Neural progenitor cell (in vitro differentiated cells): Measurements from ENCODE around the gene MVB12B. TPM values are rescaled to one million over a fixed set of nuclear protein-coding genes. Genes with fewer than 3 reads are reported as not detected.
A peak's percentile ranks its signal among the peaks of the same experiment; 100 is the strongest.

Source experiments
- DNase-seq: peaks from one replicate; pipeline ENCODE4 v3.0.0-alpha.2; 2016; ENCODE audit warnings: low spot score
- H2AFZ ChIP-seq: fragments of 200-600 bp; sonication (generic); replicated peaks from 2 replicates; pipeline ENCODE4 v1.6.1; 2016; ENCODE audit warnings: antibody characterized with exemption
- H3F3A ChIP-seq: fragments of 200-600 bp; sonication (generic); 2 replicates; pipeline ENCODE4 v1.6.1; 2016; ENCODE audit warnings: antibody characterized with exemption, low read depth
- H3K27ac ChIP-seq: fragments of 200-600 bp; sonication (generic); 2 replicates; pipeline ENCODE4 v1.5.1; 2016; ENCODE audit warnings: mild to moderate bottlenecking
- H3K27me3 ChIP-seq: fragments of 200-600 bp; sonication (generic); 2 replicates; pipeline ENCODE4 v1.6.1; 2016; ENCODE audit warnings: mild to moderate bottlenecking, moderate library complexity
- H3K36me3 ChIP-seq: fragments of 200-600 bp; sonication (generic); 2 replicates; pipeline ENCODE4 v1.5.1; 2016
- H3K4me1 ChIP-seq: fragments of 200-600 bp; sonication (generic); 2 replicates; pipeline ENCODE4 v1.6.1; 2016; ENCODE audit warnings: mixed run types
- H3K4me2 ChIP-seq: fragments of 200-600 bp; sonication (generic); 2 replicates; pipeline ENCODE4 v1.6.1; 2016
- H3K4me3 ChIP-seq: fragments of 200-600 bp; sonication (generic); 2 replicates; pipeline ENCODE4 v1.5.1; 2016
- H3K79me2 ChIP-seq: fragments of 200-600 bp; sonication (generic); 2 replicates; pipeline ENCODE4 v1.6.1; 2016; ENCODE audit warnings: low read depth
- H3K9ac ChIP-seq: fragments of 200-600 bp; sonication (generic); 2 replicates; pipeline ENCODE4 v1.6.1; 2016
- H3K9me3 ChIP-seq: fragments of 200-600 bp; sonication (generic); 2 replicates; pipeline ENCODE4 v1.5.1; 2016; ENCODE audit warnings: low read depth
- H4K20me1 ChIP-seq: fragments of 200-600 bp; sonication (generic); 2 replicates; pipeline ENCODE4 v1.6.1; 2016; ENCODE audit warnings: low read depth
- H3K27ac Mint-ChIP-seq: 3 replicates; pipeline ENCODE4 v1.8.0; 2021; ENCODE audit warnings: mixed read lengths
- H3K27me3 Mint-ChIP-seq: 2 replicates; pipeline ENCODE4 v1.8.0; 2022; ENCODE audit warnings: low read depth, mild to moderate bottlenecking, inconsistent platforms, moderate library complexity, mixed read lengths; ENCODE audit not compliant: insufficient read depth
- H3K36me3 Mint-ChIP-seq: 3 replicates; pipeline ENCODE4 v1.8.0; 2021; ENCODE audit warnings: mixed read lengths
- H3K4me1 Mint-ChIP-seq: 3 replicates; pipeline ENCODE4 v1.8.0; 2021; ENCODE audit warnings: mixed read lengths
- H3K4me3 Mint-ChIP-seq: 3 replicates; pipeline ENCODE4 v1.8.0; 2021; ENCODE audit warnings: mild to moderate bottlenecking, moderate library complexity, mixed read lengths
- H3K9me3 Mint-ChIP-seq: 3 replicates; pipeline ENCODE4 v1.8.0; 2020; ENCODE audit warnings: mixed read lengths
- EZH2 ChIP-seq: fragments of 200-600 bp; sonication (generic); IDR thresholded peaks from 2 replicates; pipeline ENCODE4 v1.6.1; 2017; ENCODE audit warnings: antibody characterized with exemption, mild to moderate bottlenecking, moderate library complexity
- EZH2phosphoT487 ChIP-seq: fragments of 200-600 bp; sonication (generic); IDR thresholded peaks from 2 replicates; pipeline ENCODE4 v1.6.1; 2017; ENCODE audit warnings: antibody characterized with exemption
- total RNA-seq: library from RNA; depleted of rRNA; stranded (reverse); fragments of >200 nt; gene quantifications from 2 replicates; pipeline ENCODE4 v1.2.3, GENCODE V29; 2015; ENCODE audit warnings: low replicate concordance
- TF ChIP-seq, protein P1 (sequence below): fragments of 200-600 bp; sonication (generic); IDR thresholded peaks from 2 replicates; pipeline ENCODE4 v1.5.1; 2017; ENCODE audit warnings: antibody characterized with exemption, mild to moderate bottlenecking

Gene MVB12B
- total RNA-seq, 1 donor from 2014 or later, result 16.1 TPM

DNA sequence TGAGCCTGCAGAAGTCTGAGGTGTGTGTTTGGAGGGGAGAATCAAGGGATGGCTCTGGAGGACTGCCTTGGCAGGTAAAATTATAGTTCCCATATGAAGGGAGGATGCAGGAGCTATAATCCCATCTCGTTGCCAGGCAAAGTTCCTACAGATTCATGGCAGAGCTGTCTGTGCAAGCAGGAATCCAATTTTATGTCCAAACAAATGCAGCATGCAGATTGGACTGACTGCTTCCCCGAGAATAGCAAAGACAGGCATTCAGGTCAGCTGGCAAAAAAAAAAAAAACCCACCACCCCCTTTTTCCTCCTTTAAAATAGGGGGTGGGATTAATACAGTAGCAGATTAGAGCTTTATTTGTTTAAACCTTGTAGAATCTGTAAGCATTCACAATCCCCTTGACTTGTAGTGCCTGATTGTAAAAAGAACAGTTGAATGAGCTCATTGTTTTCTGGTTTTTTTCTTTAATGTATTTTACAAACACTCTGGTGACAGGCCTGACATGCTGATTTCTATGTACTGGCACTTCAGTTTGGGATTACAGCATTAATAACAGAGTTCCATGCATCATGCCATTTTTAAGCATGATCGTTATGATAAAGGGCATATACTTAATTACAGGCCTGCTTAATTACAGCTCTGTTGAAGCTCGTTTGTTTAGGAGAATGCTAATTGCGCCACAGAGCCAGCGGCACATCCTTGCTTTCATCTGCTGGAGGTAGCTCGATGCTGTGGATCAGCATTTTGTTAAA lies 145.7 kb downstream of the MVB12B start:
- Mint-ChIP-seq H3K27ac (no peak overlapping the region), H3K4me3 (no peak overlapping the region), H3K27me3 (no peaks in the 10 kb centered on the region), H3K36me3 (peaks cover 24% of the 10 kb centered on the region), H3K4me1 (peaks cover 29% of the 10 kb centered on the region), H3K9me3 (peaks cover 5% of the 10 kb centered on the region)
- Histone ChIP-seq H3K4me3 (no peak overlapping the region), H4K20me1 (peaks cover 5% of the 10 kb centered on the region), H3K9ac (no peak overlapping the region), H3K27ac (peak overlapping the region; percentile 5), H3K79me2 (no peaks in the 10 kb centered on the region), H3F3A (peaks cover 20% of the 10 kb centered on the region), H2AFZ (no peak overlapping the region), H3K27me3 (no peaks in the 10 kb centered on the region), H3K4me2 (peak overlapping the region; percentile 43), H3K9me3 (no peaks in the 10 kb centered on the region), H3K36me3 (no peaks in the 10 kb centered on the region), H3K4me1 (peaks cover 28% of the 10 kb centered on the region)
- DNase-seq, result no peak
- TF ChIP-seq EZH2 (no peak), EZH2phosphoT487 (no peak)
- TF ChIP-seq, protein P1, sequence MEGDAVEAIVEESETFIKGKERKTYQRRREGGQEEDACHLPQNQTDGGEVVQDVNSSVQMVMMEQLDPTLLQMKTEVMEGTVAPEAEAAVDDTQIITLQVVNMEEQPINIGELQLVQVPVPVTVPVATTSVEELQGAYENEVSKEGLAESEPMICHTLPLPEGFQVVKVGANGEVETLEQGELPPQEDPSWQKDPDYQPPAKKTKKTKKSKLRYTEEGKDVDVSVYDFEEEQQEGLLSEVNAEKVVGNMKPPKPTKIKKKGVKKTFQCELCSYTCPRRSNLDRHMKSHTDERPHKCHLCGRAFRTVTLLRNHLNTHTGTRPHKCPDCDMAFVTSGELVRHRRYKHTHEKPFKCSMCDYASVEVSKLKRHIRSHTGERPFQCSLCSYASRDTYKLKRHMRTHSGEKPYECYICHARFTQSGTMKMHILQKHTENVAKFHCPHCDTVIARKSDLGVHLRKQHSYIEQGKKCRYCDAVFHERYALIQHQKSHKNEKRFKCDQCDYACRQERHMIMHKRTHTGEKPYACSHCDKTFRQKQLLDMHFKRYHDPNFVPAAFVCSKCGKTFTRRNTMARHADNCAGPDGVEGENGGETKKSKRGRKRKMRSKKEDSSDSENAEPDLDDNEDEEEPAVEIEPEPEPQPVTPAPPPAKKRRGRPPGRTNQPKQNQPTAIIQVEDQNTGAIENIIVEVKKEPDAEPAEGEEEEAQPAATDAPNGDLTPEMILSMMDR, result no peak

DNA sequence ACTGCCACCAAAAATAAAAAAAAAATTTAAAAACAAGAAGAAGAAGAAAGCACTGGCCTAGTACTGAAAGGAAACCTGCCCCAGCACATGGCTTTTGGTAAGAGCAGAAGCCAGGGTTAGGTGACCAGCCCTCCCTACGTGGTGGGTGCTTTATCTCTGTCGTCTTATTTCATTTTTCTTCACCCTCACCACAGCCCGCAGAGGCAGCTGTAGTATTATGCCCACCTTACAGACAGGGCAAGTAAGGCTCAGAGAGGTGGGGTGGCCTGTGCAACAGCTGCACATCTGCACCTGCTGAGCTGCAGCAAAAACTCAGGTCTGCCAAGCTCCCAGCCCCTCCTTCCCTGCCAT lies 146.3 kb downstream of the MVB12B start:
- no peak overlapping the region for H2AFZ ChIP-seq
- Mint-ChIP-seq H3K9me3 (peaks cover 5% of the 10 kb centered on the region), H3K4me1 (peaks cover 29% of the 10 kb centered on the region), H3K27me3 (no peaks in the 10 kb centered on the region), H3K27ac (no peak overlapping the region), H3K4me3 (no peak overlapping the region), H3K36me3 (peaks cover 24% of the 10 kb centered on the region)
- H3K9ac ChIP-seq, result no peak overlapping the region
- H3F3A ChIP-seq, result peaks cover 20% of the 10 kb centered on the region
- H3K4me3 ChIP-seq, result no peak overlapping the region
- peak overlapping the region; percentile 43 for H3K4me2 ChIP-seq
- H3K9me3 ChIP-seq, result no peaks in the 10 kb centered on the region
- H4K20me1 ChIP-seq, result peaks cover 5% of the 10 kb centered on the region
- H3K27me3 ChIP-seq, result no peaks in the 10 kb centered on the region
- TF ChIP-seq, protein P1, result no peak
- TF ChIP-seq EZH2 (no peak), EZH2phosphoT487 (no peak)
- DNase-seq, result no peak
- H3K36me3 ChIP-seq, result no peaks in the 10 kb centered on the region
- H3K27ac ChIP-seq, result no peak overlapping the region
- no peaks in the 10 kb centered on the region for H3K79me2 ChIP-seq
- H3K4me1 ChIP-seq, result peaks cover 28% of the 10 kb centered on the region

DNA sequence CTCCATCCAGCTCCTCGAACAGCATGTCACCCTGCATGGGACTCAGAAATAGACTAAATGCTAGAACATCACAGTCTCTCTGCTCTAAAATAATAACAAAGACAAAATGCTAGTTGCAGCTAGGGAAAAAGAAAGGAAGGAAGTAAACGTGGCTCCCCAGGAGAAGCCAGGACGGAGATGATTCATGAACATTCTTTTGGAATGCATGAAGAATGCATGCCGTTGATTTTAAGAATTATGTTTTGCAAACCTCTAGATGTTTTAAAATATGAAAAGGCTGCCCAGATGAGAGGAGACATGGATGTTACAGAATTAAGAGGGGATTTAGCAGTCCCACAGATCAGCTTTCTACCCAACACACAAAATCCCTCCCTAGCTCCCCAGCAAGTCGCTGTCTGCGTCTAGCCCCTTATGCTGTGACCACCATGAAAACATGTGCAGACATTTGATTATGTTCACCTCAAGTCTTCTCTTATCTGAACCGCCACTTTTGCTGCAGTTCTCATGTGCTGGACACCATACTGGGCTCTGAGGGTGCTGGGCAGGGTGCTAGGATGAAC lies 147.7 kb downstream of the MVB12B start:
- Mint-ChIP-seq H3K4me1 (peaks cover 34% of the 10 kb centered on the region), H3K36me3 (peaks cover 21% of the 10 kb centered on the region), H3K27ac (peak overlapping the region; percentile 4), H3K27me3 (peaks cover 4% of the 10 kb centered on the region), H3K9me3 (peaks cover 5% of the 10 kb centered on the region), H3K4me3 (no peak overlapping the region)
- no peaks in the 10 kb centered on the region for H3K9me3 ChIP-seq
- peaks cover 20% of the 10 kb centered on the region for H3F3A ChIP-seq
- peaks cover 28% of the 10 kb centered on the region for H3K4me1 ChIP-seq
- no peaks in the 10 kb centered on the region for H3K27me3 ChIP-seq
- no peaks in the 10 kb centered on the region for H3K79me2 ChIP-seq
- no peak for DNase-seq
- TF ChIP-seq EZH2 (no peak), EZH2phosphoT487 (no peak)
- TF ChIP-seq, protein P1, result no peak
- no peak overlapping the region for H3K27ac ChIP-seq
- H4K20me1 ChIP-seq, result peaks cover 5% of the 10 kb centered on the region
- H3K4me3 ChIP-seq, result no peak overlapping the region
- no peak overlapping the region for H3K4me2 ChIP-seq
- no peaks in the 10 kb centered on the region for H3K36me3 ChIP-seq
- H3K9ac ChIP-seq, result no peak overlapping the region
- H2AFZ ChIP-seq, result no peak overlapping the region
